IPS DF 4.7 (cell line): Measurements from ENCODE around the gene GOSR1.
"Not testable (repeated sequence)": the region's sequence is repeated elsewhere in the genome, so short reads cannot be mapped to it uniquely, and the experiment has no call there.

ENCODE experiments used
- DNase-seq: peaks from one replicate; pipeline ENCODE4 v3.0.0-alpha.2; 2013; ENCODE audit warnings: low spot score; ENCODE audit errors: extremely low read depth

Gene GOSR1

GRCh38 chr17:30543456-30543855 lies 66.2 kb downstream of the GOSR1 start:
- no peak for DNase-seq

- DNase-seq, result no peak
These were observed 67.8 kb downstream of the GOSR1 start for GRCh38 chr17:30545024-30545423.

- DNase-seq, result no peak
These were observed 70.8 kb downstream of the GOSR1 start for GRCh38 chr17:30547778-30548573.

- not testable (repeated sequence) for DNase-seq
These were observed 72.0 kb downstream of the GOSR1 start for GRCh38 chr17:30549181-30549580.

GRCh38 chr17:30549864-30550511 lies 72.8 kb downstream of the GOSR1 start:
- DNase-seq, result no peak

- no peak for DNase-seq
These were observed 73.5 kb downstream of the GOSR1 start for GRCh38 chr17:30550512-30551273.

- DNase-seq, result not testable (repeated sequence)
These were observed 74.2 kb downstream of the GOSR1 start for GRCh38 chr17:30551274-30551995.

GRCh38 chr17:30551996-30552339 lies 74.8 kb downstream of the GOSR1 start:
- no peak for DNase-seq

- no peak for DNase-seq
These were observed 75.9 kb downstream of the GOSR1 start for GRCh38 chr17:30552994-30553566.

GRCh38 chr17:30553823-30554440 lies 76.7 kb downstream of the GOSR1 start:
- not testable (repeated sequence) for DNase-seq

- DNase-seq, result peak; percentile 33
These were observed 77.9 kb downstream of the GOSR1 start for GRCh38 chr17:30554839-30555751.

- no peak for DNase-seq
These were observed 78.7 kb downstream of the GOSR1 start for GRCh38 chr17:30555942-30556341.

- DNase-seq, result no peak
These were observed 79.4 kb downstream of the GOSR1 start for GRCh38 chr17:30556374-30557332.

- DNase-seq, result no peak
These were observed 80.9 kb downstream of the GOSR1 start for GRCh38 chr17:30557916-30558685.

- no peak for DNase-seq
These were observed 81.7 kb downstream of the GOSR1 start for GRCh38 chr17:30558686-30559545.

- DNase-seq, result no peak
These were observed 82.4 kb downstream of the GOSR1 start for GRCh38 chr17:30559656-30560055.
